HUDEP-2 (cell line): ENCODE measurements around the gene IZUMO1.
A peak's percentile ranks its signal among the peaks of the same experiment; 100 is the strongest.
"Not testable (repeated sequence)": the region's sequence is repeated elsewhere in the genome, so short reads cannot be mapped to it uniquely, and the experiment has no call there.

ENCODE experiments used
- DNase-seq, 76 experiments: peaks; one replicate each; lab custom pipeline; 2025; ENCODE audit not compliant: unreplicated experiment in 76 of 76; lab: John Stamatoyannopoulos, UW

The IZUMO1 gene

DNA sequence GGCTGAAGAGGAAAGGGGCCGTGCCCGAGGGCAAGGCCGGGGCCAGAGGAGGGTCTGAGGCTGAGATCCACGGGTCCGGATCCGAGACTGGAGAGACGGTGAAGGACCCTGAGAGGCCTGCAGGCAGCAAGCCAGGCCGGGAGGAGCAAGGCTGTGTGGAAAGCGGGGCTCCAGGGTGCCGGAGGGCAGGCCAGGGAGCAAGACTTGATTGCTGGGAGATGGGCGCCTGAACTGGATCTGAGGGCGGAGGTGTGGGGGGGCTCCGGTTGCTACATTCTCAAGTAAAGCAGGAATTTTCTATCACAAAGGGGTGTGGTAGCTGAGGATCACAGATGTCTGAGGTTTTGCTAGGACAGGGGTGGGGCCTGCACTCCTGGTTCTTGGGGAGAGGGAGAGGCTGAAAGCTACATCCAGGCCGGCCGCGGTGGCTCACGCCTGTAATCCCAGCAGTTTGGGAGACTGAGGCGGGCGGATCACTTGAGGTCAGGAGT, 31.0 kb downstream of the IZUMO1 start:
- DNase-seq: no peak

DNA sequence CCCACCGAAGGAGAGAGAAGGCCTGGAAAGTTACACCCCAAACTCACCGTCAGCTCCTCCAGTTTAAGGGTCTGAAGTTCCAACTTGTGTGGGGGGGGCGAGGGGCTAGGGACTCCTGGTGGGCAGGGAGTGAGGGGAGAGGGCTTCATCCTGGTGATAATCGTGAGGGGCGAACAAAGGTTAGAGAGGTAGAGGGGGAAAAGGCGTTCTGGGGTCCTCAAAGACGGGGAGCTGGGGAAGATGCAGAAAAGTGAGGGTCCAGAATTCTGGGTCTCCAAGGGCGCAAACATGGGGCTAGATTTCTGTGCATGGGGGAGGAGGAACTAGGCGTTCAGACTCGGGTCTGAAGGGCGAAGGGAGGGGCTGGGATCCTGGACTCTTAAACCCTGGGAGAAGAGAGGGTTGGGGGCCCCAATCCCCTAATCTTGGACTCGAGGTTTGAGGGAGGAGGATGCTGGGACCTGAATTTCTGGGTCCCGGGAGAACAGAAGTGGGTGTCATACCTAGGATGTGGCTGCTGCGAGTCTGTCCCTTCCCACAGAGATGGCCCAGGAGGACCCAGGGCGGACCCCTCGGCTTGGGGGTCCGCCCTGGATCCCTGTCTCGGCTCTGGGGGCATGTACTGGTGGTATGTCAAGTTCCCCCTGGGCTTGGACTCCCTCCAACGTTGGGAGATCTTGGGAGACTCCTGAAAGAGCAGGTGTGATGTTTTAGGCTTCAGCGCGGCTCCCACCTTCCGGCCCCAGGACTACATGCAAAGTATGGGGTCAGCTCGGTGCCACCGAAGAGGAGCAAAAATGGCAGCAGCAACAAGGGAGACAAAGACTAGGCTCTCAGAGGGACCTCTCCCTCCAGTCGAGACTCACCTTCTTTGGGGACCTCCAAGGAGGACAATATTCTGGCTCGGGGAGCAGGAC, 31.7 kb downstream of the IZUMO1 start:
- no peak for DNase-seq

DNA sequence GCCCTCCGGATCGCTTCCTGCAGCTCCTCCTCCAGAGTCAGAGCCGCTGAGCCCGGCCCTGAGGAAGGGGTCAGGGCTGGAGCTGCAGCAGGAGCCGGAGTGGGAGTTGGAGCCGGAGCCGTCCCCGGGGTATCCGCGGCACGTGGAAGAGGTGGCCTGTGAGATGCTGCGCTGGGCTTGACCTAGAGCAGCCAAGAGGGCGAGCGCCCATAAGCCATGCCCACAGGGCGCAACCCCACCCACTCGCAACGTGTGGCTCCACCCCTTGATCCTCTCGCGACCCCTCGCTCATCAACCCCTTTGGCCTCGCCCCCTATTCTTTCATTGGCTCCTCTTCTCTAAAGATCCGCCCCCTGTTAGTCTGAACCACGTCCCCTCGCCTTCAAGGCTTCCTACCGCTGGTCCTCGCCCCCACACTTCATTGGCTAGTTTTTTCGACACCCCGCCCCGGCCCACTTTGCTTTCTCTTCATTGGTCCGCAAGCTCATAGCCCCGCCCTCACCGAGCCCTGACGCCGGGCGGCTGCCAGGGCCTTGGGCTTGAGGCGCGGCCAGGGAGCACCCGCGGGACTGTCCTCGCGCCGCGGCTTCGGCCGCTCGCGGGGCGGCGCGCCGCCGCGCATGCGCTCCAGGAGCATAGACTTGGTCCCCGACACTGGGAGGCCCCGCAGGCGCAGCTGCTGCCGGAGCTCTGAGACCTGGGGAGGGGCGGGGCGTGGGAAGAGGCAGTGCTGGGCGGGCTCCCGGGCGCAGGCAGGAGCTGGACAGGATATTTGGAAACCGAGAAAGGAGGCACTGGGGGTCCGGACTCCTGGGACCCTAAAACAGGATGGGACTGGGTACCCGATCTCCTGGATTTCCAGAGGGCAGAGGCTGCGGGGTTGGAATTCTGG, 32.6 kb downstream of the IZUMO1 start:
- DNase-seq: peak; percentile 93 to 100 (median 99)

- peak in 5 of 76 experiments; percentile 6 to 29 (median 10) for DNase-seq
These were observed 33.5 kb downstream of the IZUMO1 start for GRCh38 chr19:48713041-48713863.

DNA sequence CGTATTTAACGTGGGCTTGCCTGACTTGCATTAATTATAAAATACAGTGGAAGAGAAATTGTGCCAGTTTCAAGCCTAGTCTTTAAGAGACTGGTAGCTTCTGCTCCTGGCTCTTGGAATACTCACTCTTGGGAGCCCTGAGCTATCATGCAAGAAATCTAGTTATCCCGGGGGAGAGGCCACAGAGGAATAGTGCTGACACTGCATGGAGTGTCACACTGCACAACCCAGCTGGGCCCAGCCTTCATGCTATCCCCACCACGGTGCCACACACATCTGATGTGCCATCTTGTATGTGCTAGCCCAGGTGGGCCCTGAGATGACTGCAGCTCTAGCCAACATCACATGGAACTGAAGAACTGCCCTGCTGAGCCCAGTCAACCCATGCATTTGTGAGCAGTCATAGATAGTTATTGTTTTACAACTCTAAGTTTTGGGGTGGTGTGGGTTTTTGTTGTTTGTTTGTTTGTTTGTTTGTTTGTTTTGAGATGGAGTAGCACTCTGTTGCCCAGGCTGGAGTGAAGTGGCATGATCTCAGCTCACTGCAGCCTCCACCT, 35.5 kb downstream of the IZUMO1 start:
- no peak for DNase-seq

DNA sequence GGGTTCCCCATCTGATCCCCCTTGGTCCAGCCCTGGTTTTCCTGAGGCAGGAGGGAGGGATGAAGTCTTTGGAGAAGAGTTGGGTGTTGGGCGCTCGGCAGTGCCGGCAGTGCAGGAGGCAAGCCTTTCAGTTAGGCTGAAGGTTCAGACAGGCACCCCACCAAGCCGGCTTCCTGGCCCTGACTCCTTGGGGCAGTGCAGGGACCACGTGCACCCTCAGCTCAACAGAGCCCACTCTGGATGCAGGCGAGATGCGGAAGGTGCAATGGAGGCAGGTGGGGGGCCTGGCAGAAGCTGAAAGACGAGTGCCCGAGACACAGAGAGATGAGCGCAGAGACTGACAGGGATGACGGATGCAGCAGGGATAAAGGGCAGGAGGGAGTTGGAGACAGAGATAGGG, 38.2 kb downstream of the IZUMO1 start:
- no peak for DNase-seq

- DNase-seq: no peak
These were observed 41.3 kb downstream of the IZUMO1 start for GRCh38 chr19:48705431-48705830.

DNA sequence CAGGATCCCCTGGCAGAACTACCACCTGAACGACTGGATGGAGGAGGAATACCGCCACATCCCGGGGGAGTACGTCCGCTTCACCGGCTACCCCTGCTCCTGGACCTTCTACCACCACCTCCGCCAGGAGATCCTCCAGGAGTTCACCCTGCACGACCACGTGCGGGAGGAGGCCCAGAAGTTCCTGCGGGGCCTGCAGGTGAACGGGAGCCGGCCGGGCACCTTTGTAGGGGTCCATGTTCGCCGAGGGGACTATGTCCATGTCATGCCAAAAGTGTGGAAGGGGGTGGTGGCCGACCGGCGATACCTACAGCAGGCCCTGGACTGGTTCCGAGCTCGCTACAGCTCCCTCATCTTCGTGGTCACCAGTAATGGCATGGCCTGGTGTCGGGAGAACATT, 43.4 kb downstream of the IZUMO1 start:
- no peak for DNase-seq

DNA sequence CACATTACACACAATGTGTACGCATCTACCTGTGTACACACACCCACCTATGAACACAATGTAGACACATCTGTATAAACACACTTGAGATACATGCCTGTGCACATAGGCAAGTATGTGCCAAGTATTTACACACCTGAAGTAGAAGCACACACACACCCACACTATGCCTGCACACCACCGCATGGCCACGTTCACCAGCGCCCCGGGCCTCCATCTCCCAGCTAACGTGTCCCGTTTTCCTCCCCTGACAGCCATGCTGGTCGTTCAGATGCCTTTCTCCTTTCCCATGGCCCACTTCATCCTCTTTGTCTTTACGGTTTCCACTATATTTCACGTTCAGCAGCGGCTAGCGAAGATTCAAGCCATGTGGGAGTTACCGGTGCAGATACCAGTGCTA, 44.0 kb downstream of the IZUMO1 start:
- no peak for DNase-seq

- peak in 71 of 76 experiments; percentile 54 to 95 (median 86) for DNase-seq
These were observed 48.7 kb downstream of the IZUMO1 start for GRCh38 chr19:48698046-48698445.

DNA sequence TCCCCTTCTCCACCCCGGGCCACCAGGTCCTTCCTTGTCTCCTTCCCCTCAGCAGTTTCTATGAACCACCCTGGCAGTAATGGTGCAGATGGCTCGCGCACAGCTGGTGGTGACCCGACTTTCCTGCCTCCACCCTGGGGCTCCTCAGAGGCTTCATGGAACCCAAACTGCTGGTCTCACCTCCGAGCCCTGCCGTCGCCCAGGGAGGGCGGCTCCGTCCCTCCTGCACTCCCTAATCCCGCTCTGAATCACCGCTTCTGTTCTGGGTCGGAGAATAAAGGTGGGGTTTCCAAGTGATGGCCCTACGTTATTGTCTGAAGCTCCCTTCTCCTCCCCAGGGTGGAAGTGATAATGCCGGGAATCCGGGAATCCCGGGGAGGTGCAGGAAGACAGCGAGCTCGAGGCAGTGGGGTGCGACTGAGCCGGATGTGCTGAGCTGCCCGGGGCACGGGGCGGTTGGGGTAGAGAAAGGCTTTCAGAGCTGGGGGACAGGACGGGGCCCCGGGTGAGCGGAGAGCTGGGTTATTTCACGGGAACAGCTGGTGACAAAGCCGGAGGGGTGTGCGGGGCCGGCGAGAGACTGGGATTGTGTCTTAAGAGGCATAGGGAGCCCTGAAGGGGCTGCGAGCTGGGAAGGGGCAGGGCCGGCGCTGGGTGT, 50.2 kb downstream of the IZUMO1 start:
- DNase-seq: no peak

GRCh38 chr19:48695743-48696352, 50.9 kb downstream of the IZUMO1 start, which contains the start of gene FUT2:
TSS of gene FUT2 (plus strand) at chr19:48695971. CDS start at chr19:48702957, 6,986 bp downstream.
- DNase-seq: no peak

- DNase-seq: not testable (repeated sequence)
These were observed 53.1 kb downstream of the IZUMO1 start for GRCh38 chr19:48693629-48694028.
